ENCODE data around the gene SNX18.

DNA sequence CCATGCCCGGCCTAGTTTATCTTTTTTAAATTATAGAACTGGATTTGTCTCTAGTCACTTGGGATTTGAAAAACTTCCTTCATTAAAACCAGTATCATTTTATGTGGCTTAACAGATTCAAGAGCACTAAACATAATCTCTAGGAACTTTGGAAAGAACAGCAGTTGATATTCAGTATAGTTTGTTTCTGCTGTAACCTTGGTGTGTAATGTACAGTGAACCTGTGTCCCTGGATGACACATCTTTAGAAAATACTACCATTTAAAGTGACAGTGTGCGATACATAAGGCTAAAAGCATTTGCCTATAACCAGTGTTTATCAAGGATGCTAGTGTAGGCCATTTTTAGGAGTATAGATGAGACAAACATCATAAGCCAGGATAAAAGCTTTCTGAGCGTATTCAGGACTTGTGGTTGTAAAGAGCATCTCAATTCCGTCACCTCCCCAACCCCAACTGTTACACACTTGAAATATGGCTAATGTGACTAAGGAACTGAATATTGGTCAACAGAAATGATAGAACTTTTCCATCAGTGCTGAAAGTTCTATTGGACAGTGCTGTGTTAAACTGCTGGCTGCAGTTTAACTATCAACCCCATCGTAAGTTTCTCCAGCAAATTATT, 4.4 kb downstream of the SNX18 start:
- TF ChIP-seq, protein P1, sequence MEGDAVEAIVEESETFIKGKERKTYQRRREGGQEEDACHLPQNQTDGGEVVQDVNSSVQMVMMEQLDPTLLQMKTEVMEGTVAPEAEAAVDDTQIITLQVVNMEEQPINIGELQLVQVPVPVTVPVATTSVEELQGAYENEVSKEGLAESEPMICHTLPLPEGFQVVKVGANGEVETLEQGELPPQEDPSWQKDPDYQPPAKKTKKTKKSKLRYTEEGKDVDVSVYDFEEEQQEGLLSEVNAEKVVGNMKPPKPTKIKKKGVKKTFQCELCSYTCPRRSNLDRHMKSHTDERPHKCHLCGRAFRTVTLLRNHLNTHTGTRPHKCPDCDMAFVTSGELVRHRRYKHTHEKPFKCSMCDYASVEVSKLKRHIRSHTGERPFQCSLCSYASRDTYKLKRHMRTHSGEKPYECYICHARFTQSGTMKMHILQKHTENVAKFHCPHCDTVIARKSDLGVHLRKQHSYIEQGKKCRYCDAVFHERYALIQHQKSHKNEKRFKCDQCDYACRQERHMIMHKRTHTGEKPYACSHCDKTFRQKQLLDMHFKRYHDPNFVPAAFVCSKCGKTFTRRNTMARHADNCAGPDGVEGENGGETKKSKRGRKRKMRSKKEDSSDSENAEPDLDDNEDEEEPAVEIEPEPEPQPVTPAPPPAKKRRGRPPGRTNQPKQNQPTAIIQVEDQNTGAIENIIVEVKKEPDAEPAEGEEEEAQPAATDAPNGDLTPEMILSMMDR (conservative IDR thresholded peaks at IDR 0.05; ENCODE audit: low read depth, low read length): no peak
- TF ChIP-seq EZH2 (IDR thresholded peaks at IDR 0.05; ENCODE audit: low read length, unreplicated experiment): no peak
- TF ChIP-seq EZH2phosphoT487 (IDR thresholded peaks at IDR 0.05; ENCODE audit: borderline replicate concordance, low read length): no peak
